Measurements from ENCODE around the gene GPM6B.
"Not testable (repeated sequence)": the region's sequence is repeated elsewhere in the genome, so short reads cannot be mapped to it uniquely, and the experiment has no call there.

The GPM6B gene

DNA sequence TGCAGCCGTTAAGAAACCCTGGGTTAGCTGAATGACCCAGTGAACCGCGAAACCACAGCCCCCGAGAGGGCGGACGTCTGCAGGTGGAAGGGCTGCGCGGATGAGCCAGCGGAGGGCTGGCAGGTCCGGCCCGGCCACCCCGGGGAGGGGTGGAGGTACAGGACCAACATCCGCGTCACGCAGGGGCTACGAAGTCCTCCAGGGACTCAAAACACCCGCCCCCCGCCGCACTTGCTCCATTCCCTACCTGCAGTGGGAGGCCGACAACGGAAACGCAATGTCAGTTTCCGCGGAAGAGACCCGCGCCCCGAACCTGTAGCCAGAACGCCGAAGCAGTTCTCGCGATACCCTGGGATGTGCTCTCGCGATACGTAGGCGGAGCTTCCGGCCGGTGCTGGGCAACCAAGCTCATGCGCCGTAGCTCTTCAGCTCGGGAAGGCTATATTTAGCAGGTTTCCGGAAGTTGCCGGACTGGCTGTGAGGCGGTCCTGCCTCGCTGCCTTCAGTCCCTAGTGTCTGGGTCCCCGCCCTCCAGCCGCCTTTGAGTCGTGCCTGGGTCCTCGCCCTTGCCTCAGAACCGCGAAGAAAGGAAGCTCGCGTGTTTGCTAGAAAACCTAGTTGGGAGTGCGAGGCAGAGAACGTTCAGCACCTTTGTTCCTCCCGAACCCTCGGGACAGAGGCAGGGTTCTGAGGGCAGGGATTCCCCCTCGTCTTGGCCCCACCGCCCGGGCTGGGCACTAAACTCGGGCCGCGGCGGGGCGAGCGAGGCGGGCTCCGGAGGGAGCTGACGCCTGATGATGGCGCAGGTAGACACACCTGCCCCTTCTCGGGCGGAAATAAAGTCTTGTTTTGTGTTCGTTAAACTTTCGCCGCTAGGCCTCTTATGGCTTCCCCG, 82.4 kb downstream of the GPM6B start, which contains the start of the genes OFD1 and TRAPPC2:
Gene OFD1 (plus strand): TSS at position 471 of the 895 bp plus-strand sequence. CDS start 324 bp downstream, at position 795.
Gene TRAPPC2 (minus strand): TSS at position 343 of the 895 bp plus-strand sequence. CDS start 14,657 bp downstream, outside the sequence.
- TF ChIP-seq L3MBTL2 (conservative IDR thresholded peaks at IDR 0.05) (peak; percentile 85), BHLHE40 (IDR thresholded peaks at IDR 0.05; ENCODE audit: borderline replicate concordance) (no peak), ELF4 (IDR thresholded peaks at IDR 0.05) (peak; percentile 89), FOXK2 (IDR thresholded peaks at IDR 0.05) (no peak), SP1 (IDR thresholded peaks at IDR 0.05) (peak; percentile 44; the same call in 1 of the 2 replicates)
- DNase-seq (ENCODE audit: extremely low spot score) = peak; percentile 98
- ChIA-PET CTCF (interaction anchor here (1.4 kb wide), 1 partner anchor 12 kb away, joined by 3 read pairs; no protein-coding TSS in a partner anchor), POLR2A (interaction anchor here (0.6 to 2.5 kb wide), 23 partner anchors 11 to 295 kb away, joined by 3 to 32 read pairs (median 6); partner anchors contain the start of genes GEMIN8, RAB9A and TCEANC)

DNA sequence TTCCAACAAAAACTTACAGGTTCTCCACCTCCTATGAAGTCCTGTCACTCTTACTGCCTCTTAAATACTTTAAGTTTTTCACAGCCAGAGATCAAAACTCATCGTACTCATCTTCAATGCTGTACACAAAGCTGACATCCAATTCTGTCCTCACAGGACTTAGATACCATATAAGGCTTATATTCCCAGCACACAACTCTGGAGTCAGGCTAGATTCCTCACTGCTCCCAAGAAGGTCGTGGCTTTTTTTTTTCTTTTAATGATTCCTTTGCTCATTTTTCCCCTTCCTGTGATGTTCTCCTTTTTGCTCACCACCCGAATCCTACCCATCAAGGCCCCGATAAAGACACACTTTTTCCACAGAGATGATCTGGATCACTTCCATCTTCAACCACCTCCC, 83.4 kb downstream of the GPM6B start:
- POLR2A ChIA-PET = interaction anchor here (1.1 to 2.5 kb wide), 10 partner anchors 10 to 296 kb away, joined by 3 to 32 read pairs (median 10); partner anchors contain the start of genes GEMIN8, RAB9A and TCEANC
- no peak for DNase-seq (ENCODE audit: extremely low spot score)
- CTCF ChIA-PET = interaction anchor here (0.7 to 0.9 kb wide), 2 partner anchors 17 to 88 kb away, joined by 3 read pairs; no protein-coding TSS in a partner anchor
- TF ChIP-seq HDGF (IDR thresholded peaks at IDR 0.05; ENCODE audit: borderline replicate concordance) = no peak
- TF ChIP-seq TARDBP (IDR thresholded peaks at IDR 0.05) = no peak
- TF ChIP-seq CTBP1 (IDR thresholded peaks at IDR 0.05; ENCODE audit: borderline replicate concordance) = no peak
- no peak for TF ChIP-seq L3MBTL2 (conservative IDR thresholded peaks at IDR 0.05)
- no peak for TF ChIP-seq SP1 (IDR thresholded peaks at IDR 0.05)
- no peak for TF ChIP-seq SUZ12 (IDR thresholded peaks at IDR 0.05)
- TF ChIP-seq NFRKB (IDR thresholded peaks at IDR 0.05) = no peak
- no peak for TF ChIP-seq FOXM1 (IDR thresholded peaks at IDR 0.05; ENCODE audit: borderline replicate concordance)
- no peak for TF ChIP-seq ARNT (IDR thresholded peaks at IDR 0.05)

DNA sequence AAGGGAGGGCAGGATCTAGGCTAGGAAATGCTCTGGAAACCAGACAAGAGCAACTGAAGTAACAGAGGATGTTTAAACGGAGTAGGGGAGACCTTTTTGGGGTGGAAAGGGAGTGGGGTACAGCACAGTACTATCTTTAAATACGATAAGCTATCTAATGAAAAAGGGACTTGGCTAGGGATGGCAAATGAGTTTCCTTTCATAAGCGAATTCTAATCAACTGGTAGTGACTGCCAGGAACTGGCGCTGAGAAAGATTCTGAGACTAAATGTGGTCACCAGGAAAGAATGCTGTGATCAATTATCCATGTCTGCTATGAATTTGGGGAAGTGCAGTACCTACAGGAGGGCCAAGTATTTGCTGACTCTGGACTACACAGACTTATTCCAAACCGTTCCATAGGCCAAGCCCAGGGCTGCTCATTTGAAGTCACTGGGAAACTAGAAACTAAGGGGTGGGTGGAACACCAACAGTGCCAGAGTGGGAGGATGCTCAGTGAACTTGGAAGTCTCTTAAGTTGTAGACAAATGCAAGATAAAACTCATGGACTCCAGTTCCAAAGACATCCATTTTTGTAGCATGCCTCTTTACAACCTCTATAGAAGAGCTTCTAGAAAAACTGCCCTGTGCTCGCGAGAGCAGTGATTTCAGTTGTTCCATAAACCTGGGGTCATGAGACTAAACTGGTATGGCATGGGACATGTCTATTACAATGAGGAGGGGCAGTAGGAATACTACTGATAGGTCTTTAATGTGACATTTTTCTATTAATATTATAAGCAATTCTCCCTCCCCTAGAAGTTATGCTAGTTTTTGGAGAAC, 84.4 kb downstream of the GPM6B start:
- TF ChIP-seq L3MBTL2 (conservative IDR thresholded peaks at IDR 0.05) = no peak
- no peak for TF ChIP-seq NFRKB (IDR thresholded peaks at IDR 0.05)
- no peak for TF ChIP-seq FOXA1 (IDR thresholded peaks at IDR 0.05)
- TF ChIP-seq ELF4 (IDR thresholded peaks at IDR 0.05) = no peak
- no peak for TF ChIP-seq SP1 (IDR thresholded peaks at IDR 0.05)
- TF ChIP-seq CTBP1 (IDR thresholded peaks at IDR 0.05; ENCODE audit: borderline replicate concordance) = no peak
- TF ChIP-seq, protein P1, sequence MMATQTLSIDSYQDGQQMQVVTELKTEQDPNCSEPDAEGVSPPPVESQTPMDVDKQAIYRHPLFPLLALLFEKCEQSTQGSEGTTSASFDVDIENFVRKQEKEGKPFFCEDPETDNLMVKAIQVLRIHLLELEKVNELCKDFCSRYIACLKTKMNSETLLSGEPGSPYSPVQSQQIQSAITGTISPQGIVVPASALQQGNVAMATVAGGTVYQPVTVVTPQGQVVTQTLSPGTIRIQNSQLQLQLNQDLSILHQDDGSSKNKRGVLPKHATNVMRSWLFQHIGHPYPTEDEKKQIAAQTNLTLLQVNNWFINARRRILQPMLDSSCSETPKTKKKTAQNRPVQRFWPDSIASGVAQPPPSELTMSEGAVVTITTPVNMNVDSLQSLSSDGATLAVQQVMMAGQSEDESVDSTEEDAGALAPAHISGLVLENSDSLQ (IDR thresholded peaks at IDR 0.05) = no peak
- no peak for TF ChIP-seq FOXK2 (IDR thresholded peaks at IDR 0.05)
- no peak for TF ChIP-seq HDGF (IDR thresholded peaks at IDR 0.05; ENCODE audit: borderline replicate concordance)
- no peak for TF ChIP-seq BHLHE40 (IDR thresholded peaks at IDR 0.05; ENCODE audit: borderline replicate concordance)
- no peak for TF ChIP-seq SUZ12 (IDR thresholded peaks at IDR 0.05)
- TF ChIP-seq LEF1 (IDR thresholded peaks at IDR 0.05; ENCODE audit: borderline replicate concordance) = no peak
- no peak for TF ChIP-seq TARDBP (IDR thresholded peaks at IDR 0.05)
- TF ChIP-seq FOXM1 (IDR thresholded peaks at IDR 0.05; ENCODE audit: borderline replicate concordance) = no peak
- TF ChIP-seq ARNT (IDR thresholded peaks at IDR 0.05) = no peak
- DNase-seq (ENCODE audit: extremely low spot score) = no peak
- POLR2A ChIA-PET = interaction anchor here (2.5 kb wide), 1 partner anchor 44 kb away, joined by 20 read pairs; the partner anchor contains the start of gene RAB9A
- CTCF ChIA-PET = interaction anchor here (0.9 kb wide), 1 partner anchor 18 kb away, joined by 3 read pairs; no protein-coding TSS in a partner anchor

DNA sequence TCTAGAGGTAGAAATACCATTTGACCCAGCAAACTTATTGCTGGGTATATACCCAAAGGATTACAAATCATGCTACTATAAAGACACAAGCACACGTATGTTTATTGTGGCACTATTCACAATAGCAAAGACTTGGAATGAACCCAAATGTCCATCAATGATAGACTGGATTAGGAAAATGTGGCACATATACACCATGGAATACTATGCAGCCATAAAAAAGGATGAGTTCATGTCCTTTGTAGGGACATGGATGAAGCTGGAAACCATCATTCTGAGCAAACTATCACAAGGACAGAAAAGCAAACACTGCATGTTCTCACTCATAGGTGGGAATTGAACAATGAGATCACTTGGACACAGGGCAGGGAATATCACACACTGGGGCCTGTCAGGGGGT, 86.4 kb downstream of the GPM6B start:
- DNase-seq (ENCODE audit: extremely low spot score); POLR2A ChIA-PET; CTCF ChIA-PET: not testable (repeated sequence)

DNA sequence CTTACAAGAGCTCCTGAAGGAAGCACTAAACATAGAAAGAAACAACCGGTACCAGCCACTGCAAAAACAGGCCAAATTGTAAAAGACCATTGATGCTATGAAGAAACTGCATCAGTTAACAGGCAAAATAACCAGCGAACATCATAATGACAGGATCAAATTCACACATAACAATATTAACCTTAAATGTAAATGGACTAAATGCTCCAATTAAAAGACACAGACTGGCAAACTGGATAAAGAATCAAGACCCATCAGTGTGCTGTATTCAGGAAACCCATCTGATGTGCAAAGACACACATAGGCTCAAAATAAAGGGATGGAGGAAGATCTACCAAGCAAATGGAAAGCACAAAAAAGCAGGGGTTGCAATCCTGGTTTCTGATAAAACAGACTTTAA, 90.3 kb downstream of the GPM6B start:
- DNase-seq (ENCODE audit: extremely low spot score); POLR2A ChIA-PET; CTCF ChIA-PET: not testable (repeated sequence)

DNA sequence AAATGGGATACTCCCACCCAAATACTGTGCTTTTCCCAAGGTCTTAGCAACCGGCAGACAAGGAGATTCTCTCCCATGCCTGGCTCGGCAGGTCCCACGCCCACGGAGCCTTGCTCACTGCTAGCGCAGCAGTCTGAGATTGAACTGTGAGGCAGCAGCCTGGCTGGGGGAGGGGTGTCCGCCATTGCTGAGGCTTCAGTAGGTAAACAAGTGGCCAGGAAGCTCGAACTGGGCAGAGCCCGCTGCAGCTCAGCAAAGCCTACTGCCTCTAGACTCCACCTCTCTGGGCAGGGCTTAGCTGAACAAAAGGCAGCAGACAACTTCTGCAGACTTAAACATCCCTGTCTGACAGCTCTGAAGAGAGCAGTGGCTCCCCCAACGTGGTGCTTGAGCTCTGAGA, 92.0 kb downstream of the GPM6B start:
- DNase-seq (ENCODE audit: extremely low spot score); CTCF ChIA-PET: not testable (repeated sequence)
- POLR2A ChIA-PET = interaction anchor here (5.3 kb wide), 1 partner anchor 10 kb away, joined by 32 read pairs; the partner anchor contains the start of genes OFD1 and TRAPPC2

DNA sequence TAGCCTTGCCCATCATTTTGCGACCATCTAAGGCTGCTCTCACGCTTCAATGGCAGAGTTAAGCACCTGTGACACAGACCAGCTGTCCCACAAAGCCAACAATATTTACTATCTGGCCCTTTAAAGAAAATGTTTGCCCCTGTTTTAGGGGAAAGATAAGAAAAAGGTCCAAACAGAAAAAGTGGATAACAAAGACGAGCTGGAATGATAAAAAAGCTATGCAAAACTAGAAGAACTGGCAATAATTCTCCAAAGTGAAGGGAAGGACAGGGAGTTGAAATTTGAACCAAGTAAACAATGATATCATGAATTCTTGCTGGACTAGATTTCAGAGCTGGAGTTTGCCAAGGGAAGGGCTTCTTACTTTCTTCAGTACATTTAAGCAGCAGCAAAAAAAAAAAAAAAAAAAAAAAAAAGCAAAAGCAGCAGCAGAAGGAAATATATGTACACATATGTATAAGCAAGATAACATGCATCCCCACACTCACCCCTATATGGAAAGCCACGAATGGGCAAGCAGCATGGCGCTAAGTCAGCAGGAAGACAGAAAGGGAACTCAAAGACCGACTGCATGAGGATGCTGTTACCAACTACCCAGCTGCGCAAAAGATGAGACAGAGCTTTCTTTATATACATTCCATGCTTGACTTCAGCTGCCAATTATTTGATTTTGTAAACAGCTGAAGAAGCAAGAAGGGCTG, 94.9 kb downstream of the GPM6B start:
- TF ChIP-seq FOXM1 (IDR thresholded peaks at IDR 0.05; ENCODE audit: borderline replicate concordance) = no peak
- no peak for TF ChIP-seq FOXK2 (IDR thresholded peaks at IDR 0.05)
- TF ChIP-seq LEF1 (IDR thresholded peaks at IDR 0.05; ENCODE audit: borderline replicate concordance) = no peak
- TF ChIP-seq ZNF384 (IDR thresholded peaks at IDR 0.05) = no peak
- ChIA-PET CTCF (interaction anchor here (0.7 kb wide), 1 partner anchor 134 kb away, joined by 4 read pairs; no protein-coding TSS in a partner anchor), POLR2A (interaction anchor here (0.7 to 5.3 kb wide), 2 partner anchors 13 to 307 kb away, joined by 3 to 32 read pairs; partner anchors contain the start of genes OFD1 and TRAPPC2)
- no peak for DNase-seq (ENCODE audit: extremely low spot score)
